T-helper 2 cell treated with Interferon-gamma antibody and Interleukin-4, amounts not matched to agents 5 μg/mL and 100 μg/mL, for 36 hours (primary cell): ENCODE measurements around the gene ZW10.

Source experiments
- DNase-seq: peaks from one replicate; pipeline ENCODE4 v3.0.0; 2021; ENCODE audit warnings: low spot score
- H3K27ac Mint-ChIP-seq: one replicate; pipeline ENCODE4 v1.8.0; 2021; ENCODE audit warnings: mild to moderate bottlenecking, mixed read lengths
- H3K27me3 Mint-ChIP-seq: one replicate; pipeline ENCODE4 v1.8.0; 2021; ENCODE audit warnings: low read depth, mixed read lengths
- H3K36me3 Mint-ChIP-seq: one replicate; pipeline ENCODE4 v1.8.0; 2021; ENCODE audit warnings: low read depth, mixed read lengths
- H3K4me1 Mint-ChIP-seq: one replicate; pipeline ENCODE4 v1.8.0; 2021; ENCODE audit warnings: low read depth, mixed read lengths
- H3K4me3 Mint-ChIP-seq: one replicate; pipeline ENCODE4 v1.8.0; 2022; ENCODE audit warnings: mild to moderate bottlenecking, moderate library complexity, mixed read lengths
- H3K9me3 Mint-ChIP-seq: one replicate; pipeline ENCODE4 v1.8.0; 2021; ENCODE audit warnings: mixed read lengths

ZW10 gene

GRCh38 chr11:113701491-113701890, 72.0 kb downstream of the ZW10 start:
- no peaks in the 10 kb centered on the region for H3K27me3 Mint-ChIP-seq
- H3K4me3 Mint-ChIP-seq: no peak overlapping the region
- peaks cover 7% of the 10 kb centered on the region for H3K9me3 Mint-ChIP-seq
- H3K4me1 Mint-ChIP-seq: no peaks in the 10 kb centered on the region
- no peak overlapping the region for H3K27ac Mint-ChIP-seq
- DNase-seq: no peak
- H3K36me3 Mint-ChIP-seq: no peaks in the 10 kb centered on the region

- no peaks in the 10 kb centered on the region for H3K4me1 Mint-ChIP-seq
- no peak overlapping the region for H3K27ac Mint-ChIP-seq
- H3K36me3 Mint-ChIP-seq: no peaks in the 10 kb centered on the region
- DNase-seq: no peak
- H3K4me3 Mint-ChIP-seq: no peak overlapping the region
- H3K27me3 Mint-ChIP-seq: no peaks in the 10 kb centered on the region
- peaks cover 7% of the 10 kb centered on the region for H3K9me3 Mint-ChIP-seq
These were observed 75.0 kb downstream of the ZW10 start for GRCh38 chr11:113698515-113698914.

- no peak for DNase-seq
- H3K4me1 Mint-ChIP-seq: no peaks in the 10 kb centered on the region
- peaks cover 7% of the 10 kb centered on the region for H3K9me3 Mint-ChIP-seq
- no peaks in the 10 kb centered on the region for H3K27me3 Mint-ChIP-seq
- no peak overlapping the region for H3K27ac Mint-ChIP-seq
- H3K4me3 Mint-ChIP-seq: no peak overlapping the region
- H3K36me3 Mint-ChIP-seq: no peaks in the 10 kb centered on the region
These were observed 75.6 kb downstream of the ZW10 start for GRCh38 chr11:113697756-113698407.

- no peaks in the 10 kb centered on the region for H3K36me3 Mint-ChIP-seq
- no peaks in the 10 kb centered on the region for H3K4me1 Mint-ChIP-seq
- H3K27me3 Mint-ChIP-seq: no peaks in the 10 kb centered on the region
- DNase-seq: no peak
- no peak overlapping the region for H3K27ac Mint-ChIP-seq
- peaks cover 5% of the 10 kb centered on the region for H3K9me3 Mint-ChIP-seq
- H3K4me3 Mint-ChIP-seq: no peak overlapping the region
These were observed 76.4 kb downstream of the ZW10 start for GRCh38 chr11:113697111-113697510.

- no peak for DNase-seq
- no peaks in the 10 kb centered on the region for H3K4me1 Mint-ChIP-seq
- H3K36me3 Mint-ChIP-seq: no peaks in the 10 kb centered on the region
- H3K9me3 Mint-ChIP-seq: no peaks in the 10 kb centered on the region
- H3K4me3 Mint-ChIP-seq: no peak overlapping the region
- H3K27me3 Mint-ChIP-seq: no peaks in the 10 kb centered on the region
- no peak overlapping the region for H3K27ac Mint-ChIP-seq
These were observed 78.3 kb downstream of the ZW10 start for GRCh38 chr11:113695207-113695606.

GRCh38 chr11:113694390-113694789, 79.1 kb downstream of the ZW10 start:
- DNase-seq: no peak
- no peaks in the 10 kb centered on the region for H3K9me3 Mint-ChIP-seq
- H3K4me3 Mint-ChIP-seq: no peak overlapping the region
- H3K36me3 Mint-ChIP-seq: no peaks in the 10 kb centered on the region
- H3K4me1 Mint-ChIP-seq: no peaks in the 10 kb centered on the region
- H3K27me3 Mint-ChIP-seq: no peaks in the 10 kb centered on the region
- no peak overlapping the region for H3K27ac Mint-ChIP-seq

GRCh38 chr11:113693030-113693429, 80.5 kb downstream of the ZW10 start:
- H3K4me3 Mint-ChIP-seq: no peak overlapping the region
- H3K36me3 Mint-ChIP-seq: no peaks in the 10 kb centered on the region
- no peaks in the 10 kb centered on the region for H3K27me3 Mint-ChIP-seq
- H3K9me3 Mint-ChIP-seq: no peaks in the 10 kb centered on the region
- no peak overlapping the region for H3K27ac Mint-ChIP-seq
- peaks cover 3% of the 10 kb centered on the region for H3K4me1 Mint-ChIP-seq
- DNase-seq: no peak

GRCh38 chr11:113690619-113691569, 82.6 kb downstream of the ZW10 start:
- Mint-ChIP-seq H3K27me3 (no peaks in the 10 kb centered on the region), H3K4me3 (no peak overlapping the region), H3K9me3 (no peaks in the 10 kb centered on the region), H3K36me3 (no peaks in the 10 kb centered on the region), H3K4me1 (peaks cover 9% of the 10 kb centered on the region), H3K27ac (no peak overlapping the region)
- DNase-seq: peak; percentile 15

- H3K4me1 Mint-ChIP-seq: peaks cover 11% of the 10 kb centered on the region
- no peak for DNase-seq
- H3K4me3 Mint-ChIP-seq: no peak overlapping the region
- no peaks in the 10 kb centered on the region for H3K36me3 Mint-ChIP-seq
- H3K9me3 Mint-ChIP-seq: no peaks in the 10 kb centered on the region
- no peaks in the 10 kb centered on the region for H3K27me3 Mint-ChIP-seq
- H3K27ac Mint-ChIP-seq: no peak overlapping the region
These were observed 83.5 kb downstream of the ZW10 start for GRCh38 chr11:113689768-113690618.

GRCh38 chr11:113685654-113686359, 87.7 kb downstream of the ZW10 start:
- Mint-ChIP-seq H3K4me3 (no peak overlapping the region), H3K27ac (no peak overlapping the region), H3K27me3 (no peaks in the 10 kb centered on the region), H3K4me1 (peaks cover 14% of the 10 kb centered on the region), H3K36me3 (no peaks in the 10 kb centered on the region), H3K9me3 (no peaks in the 10 kb centered on the region)
- no peak for DNase-seq

- no peaks in the 10 kb centered on the region for H3K36me3 Mint-ChIP-seq
- H3K27ac Mint-ChIP-seq: no peak overlapping the region
- peaks cover 14% of the 10 kb centered on the region for H3K4me1 Mint-ChIP-seq
- no peak for DNase-seq
- H3K9me3 Mint-ChIP-seq: no peaks in the 10 kb centered on the region
- no peak overlapping the region for H3K4me3 Mint-ChIP-seq
- H3K27me3 Mint-ChIP-seq: no peaks in the 10 kb centered on the region
These were observed 89.0 kb downstream of the ZW10 start for GRCh38 chr11:113684496-113684895.

- no peaks in the 10 kb centered on the region for H3K27me3 Mint-ChIP-seq
- no peak overlapping the region for H3K4me3 Mint-ChIP-seq
- H3K36me3 Mint-ChIP-seq: no peaks in the 10 kb centered on the region
- H3K27ac Mint-ChIP-seq: no peak overlapping the region
- H3K4me1 Mint-ChIP-seq: peaks cover 14% of the 10 kb centered on the region
- DNase-seq: no peak
- H3K9me3 Mint-ChIP-seq: no peaks in the 10 kb centered on the region
These were observed 89.9 kb downstream of the ZW10 start for GRCh38 chr11:113683481-113684046.
